GM10248 (cell line): ENCODE data around the gene NFIC.
A peak's percentile ranks its signal among the peaks of the same experiment; 100 is the strongest.

Experiments
- CTCF ChIA-PET: fragments of 300-600 bp; sonication (Branson Sonifier 250); formaldehyde crosslinking; extraction: SDS; loops from one replicate; lab custom pipeline; 2021; ENCODE audit warnings: antibody characterized with exemption; lab: Yijun Ruan, JAX
- POLR2A ChIA-PET: fragments of 350-650 bp; sonication (Branson Sonifier 250); formaldehyde crosslinking; extraction: SDS; loops from one replicate; lab custom pipeline; 2020; ENCODE audit warnings: antibody characterized with exemption; lab: Yijun Ruan, JAX
- DNase-seq: peaks from one replicate; pipeline ENCODE4 v3.0.0; 2012; ENCODE audit errors: extremely low spot score
- CTCF ChIP-seq: IDR thresholded peaks from 2 replicates; pipeline ENCODE4 v1.5.1; 2012; ENCODE audit warnings: mild to moderate bottlenecking, low read depth; ENCODE audit errors: extremely low read depth, missing control alignments, control extremely low read depth

NFIC gene

DNA sequence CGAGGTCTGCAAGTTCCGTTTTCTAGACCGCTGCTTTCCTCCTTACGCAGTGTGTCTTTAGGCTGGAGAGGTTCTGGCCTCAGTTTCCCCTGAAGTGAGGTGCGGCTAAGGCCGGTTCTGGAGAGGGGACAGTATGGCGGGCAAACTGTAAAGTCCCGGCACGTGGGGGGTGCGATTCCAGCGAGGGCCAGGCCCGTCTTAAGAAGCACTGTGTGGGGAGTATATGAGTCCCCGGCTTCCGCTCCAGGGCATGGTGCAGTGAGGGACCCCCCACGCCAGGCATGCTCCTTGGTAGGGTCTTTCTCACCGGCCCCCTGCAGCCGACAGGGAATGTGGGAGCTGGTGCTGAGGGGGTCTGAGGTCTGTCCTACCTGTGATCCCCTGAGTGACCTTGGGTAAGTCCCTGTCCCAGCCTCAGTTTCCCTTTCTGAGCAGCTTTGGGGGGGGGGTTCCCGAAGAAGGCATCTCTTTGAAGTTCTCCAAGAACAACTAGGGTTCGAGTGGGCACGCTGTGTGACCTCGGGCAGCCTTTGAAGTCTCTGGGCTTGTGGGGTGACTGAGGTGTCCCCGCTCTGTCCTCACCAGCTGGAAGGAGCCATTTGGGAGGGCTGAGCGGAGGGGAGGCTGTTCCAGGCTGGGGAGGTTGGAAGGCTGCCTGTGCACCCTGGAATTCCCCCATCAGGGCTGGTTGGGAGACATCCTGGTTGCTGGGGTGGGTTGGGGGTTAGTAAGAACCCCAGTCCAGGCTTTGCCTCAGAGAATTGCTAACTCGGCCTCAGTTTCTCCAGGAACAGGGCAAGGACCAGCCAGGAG, 1.5 kb downstream of the NFIC start:
- POLR2A ChIA-PET = no interaction called here
- CTCF ChIA-PET = interaction anchor here (0.7 kb wide), 1 partner anchor 62 kb away, joined by 3 read pairs; no protein-coding TSS in a partner anchor
- no peak for DNase-seq
- TF ChIP-seq CTCF = no peak

DNA sequence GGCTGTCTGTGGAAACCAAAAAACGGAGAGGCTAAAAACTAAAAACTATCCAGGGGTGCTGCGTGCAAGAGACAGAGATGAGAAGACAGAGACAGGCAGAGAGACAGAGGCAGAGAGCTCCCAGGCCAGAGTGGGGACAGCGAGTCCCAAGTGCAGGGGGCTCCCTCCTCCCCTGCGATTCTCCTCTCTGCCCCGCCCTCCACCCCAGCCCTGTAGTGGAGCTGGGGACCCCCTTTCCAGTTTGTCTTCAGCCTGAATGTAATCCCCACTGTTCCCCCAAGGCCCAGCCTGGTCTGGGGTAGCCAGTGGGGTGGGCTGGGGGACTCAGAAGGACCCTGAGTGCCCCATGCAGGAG, 2.0 kb downstream of the NFIC start:
- no peak for TF ChIP-seq CTCF
- ChIA-PET POLR2A (no interaction called here), CTCF (interaction anchor here (0.7 kb wide), 1 partner anchor 61 kb away, joined by 3 read pairs; no protein-coding TSS in a partner anchor)
- no peak for DNase-seq

GRCh38 chr19:3368848-3369336, 2.5 kb downstream of the NFIC start:
- CTCF ChIA-PET = interaction anchor here (0.6 kb wide), 1 partner anchor 594 kb away, joined by 3 read pairs; no protein-coding TSS in a partner anchor
- DNase-seq = no peak
- no peak for TF ChIP-seq CTCF
- POLR2A ChIA-PET = no interaction called here

GRCh38 chr19:3369337-3370213, 3.2 kb downstream of the NFIC start:
- no peak for TF ChIP-seq CTCF
- ChIA-PET POLR2A (no interaction called here), CTCF (interaction anchor here (0.6 to 1.5 kb wide), 2 partner anchors 60 to 594 kb away, joined by 3 read pairs; no protein-coding TSS in a partner anchor)
- peak; percentile 64 for DNase-seq

DNA sequence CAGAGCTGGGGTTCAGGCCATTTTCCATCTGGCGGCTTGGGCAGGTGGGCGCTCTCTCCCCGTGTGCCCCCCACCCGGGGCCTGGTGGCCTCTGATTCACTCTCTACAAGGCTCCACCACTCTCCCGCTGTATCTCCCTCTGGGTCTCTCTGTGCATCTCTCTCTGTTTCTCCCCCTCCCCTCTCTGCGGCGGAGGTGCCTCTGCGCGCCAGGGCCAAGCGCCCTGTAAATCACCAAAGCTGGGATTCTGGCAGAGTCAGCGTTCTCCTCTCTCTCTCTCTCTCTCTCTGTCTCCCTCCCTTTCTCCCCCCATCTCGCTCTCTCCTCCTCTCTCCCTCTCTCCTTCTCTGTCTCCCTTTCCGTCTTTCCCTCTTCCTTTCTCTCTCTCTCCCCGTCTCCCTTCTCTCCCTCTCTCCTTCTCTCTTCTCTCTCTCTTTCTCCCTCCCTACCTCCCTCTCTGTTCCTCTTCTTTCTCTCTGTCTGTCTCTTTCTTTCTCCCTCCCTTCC, 3.9 kb downstream of the NFIC start:
- POLR2A ChIA-PET = no interaction called here
- CTCF ChIA-PET = interaction anchor here (1.5 kb wide), 1 partner anchor 59 kb away, joined by 3 read pairs; no protein-coding TSS in a partner anchor

More for the DNA sequence above, 3.9 kb downstream of the NFIC start:
- no peak for TF ChIP-seq CTCF
- no peak for DNase-seq
